Spleen (tissue), 11 donors: ENCODE results near the gene FAM222B. TPM values are rescaled to one million over a fixed set of nuclear protein-coding genes. Genes with fewer than 3 reads are reported as not detected.

Experiments used
- DNase-seq: peaks from one replicate; pipeline ENCODE4 v3.0.0-alpha.2; 2020
- H3K27ac ChIP-seq, 8 donors: fragments of 200-600 bp; sonication (generic) in 7 of 8; 1 replicate in 4 of 8; 2 replicates in 4 of 8; pipeline versions ENCODE4 v1.5.0 to v1.8.0; 2016 to 2021; ENCODE audit warnings: inconsistent platforms in 4 of 8, mild to moderate bottlenecking in 4 of 8, moderate library complexity in 1 of 8
- H3K27me3 ChIP-seq, 7 donors: fragments of 200-600 bp; sonication (generic) in 6 of 7; replicated peaks in 1 of 7; 1 replicate in 4 of 7; 2 replicates in 3 of 7; pipeline versions ENCODE4 v1.5.0 to v1.8.0; 2016 to 2021; ENCODE audit warnings: inconsistent platforms in 3 of 7, mild to moderate bottlenecking in 1 of 7
- H3K36me3 ChIP-seq, 6 donors: fragments of 200-600 bp; sonication (generic) in 5 of 6; 1 replicate in 4 of 6; 2 replicates in 2 of 6; pipeline versions ENCODE4 v1.5.0 to v1.8.0; 2016 to 2021; ENCODE audit warnings: inconsistent platforms in 2 of 6
- H3K4me1 ChIP-seq, 6 donors: fragments of 200-600 bp; sonication (generic) in 5 of 6; 1 replicate in 3 of 6; 2 replicates in 3 of 6; pipeline versions ENCODE4 v1.5.0 to v1.8.0; 2016 to 2021; ENCODE audit warnings: inconsistent platforms in 3 of 6
- H3K4me3 ChIP-seq, 8 donors: fragments of 200-600 bp; sonication (generic) in 7 of 8; 1 replicate in 4 of 8; 2 replicates in 4 of 8; pipeline versions ENCODE4 v1.5.0 to v1.8.0; 2016 to 2021; ENCODE audit warnings: inconsistent platforms in 4 of 8, mild to moderate bottlenecking in 4 of 8, moderate library complexity in 2 of 8
- H3K9me3 ChIP-seq, 8 donors: fragments of 200-600 bp; sonication (generic) in 7 of 8; 1 replicate in 4 of 8; 2 replicates in 4 of 8; pipeline versions ENCODE4 v1.5.0 to v1.8.0; 2016 to 2021; ENCODE audit warnings: inconsistent platforms in 4 of 8
- CTCF ChIP-seq, 11 experiments: fragments of 200-600 bp in 7 of 11; fragments of 450-650 bp in 4 of 11; sonication (generic) in 4 of 11; IDR thresholded peaks in 8 of 11; conservative IDR thresholded peaks in 3 of 11; 1 replicate in 7 of 11; 2 replicates in 4 of 11; pipeline versions ENCODE4 v1.4.0 to v1.8.0; 2016 to 2021; ENCODE audit warnings: antibody characterized with exemption in 11 of 11, inconsistent platforms in 4 of 11, mild to moderate bottlenecking in 1 of 11
- POLR2A ChIP-seq, 3 donors: fragments of 450-650 bp; IDR thresholded peaks; one replicate each; pipeline ENCODE4 v1.5.1; 2017; ENCODE audit warnings: antibody characterized with exemption in 3 of 3, mild to moderate bottlenecking in 1 of 3
- POLR2AphosphoS5 ChIP-seq, 3 donors: sonication (generic); formaldehyde crosslinking; IDR thresholded peaks; one replicate each; pipeline ENCODE4 v1.5.1; 2017; ENCODE audit warnings: antibody characterized with exemption in 3 of 3
- WGBS, 5 donors: extraction: QIAGEN DNeasy Blood & Tissue Kit in 3 of 5; methylation state at CpG; one replicate each; pipeline versions ENCODE4 v1.1.5 to v1.1.7; 2013 to 2018; 5-methylcytosine and 5-hydroxymethylcytosine counted together
- intact Hi-C: fragments of 100-400 bp; cut with DNase I; formaldehyde crosslinking; loops from one replicate; pipeline ENCODE4 v1.15.0; 2023; ENCODE audit warnings: low total_unique reads
- polyA plus RNA-seq, 3 donors: library from polyadenylated mRNA; stranded (reverse); fragments of 200-250 nt; gene quantifications; one replicate each; pipeline ENCODE4 v1.2.1, GENCODE V29; 2013
- total RNA-seq, 7 donors: library from RNA; depleted of rRNA in 3 of 7; stranded (reverse); fragments of >200 nt in 3 of 7; fragmentation: NEBNext Ultra II Directional in 4 of 7; extraction: Animal tissue kit (Norgen Biotek cat#: 25700) in 4 of 7; gene quantifications; one replicate each; pipeline versions ENCODE4 v1.1.0 to v1.2.1, GENCODE V29; 2016 to 2021
- donor health status: healthy with polysubstance abuse.
- donor health status: DM: no; HTN: no; CAD: no; lungs with moderate emphysema.
- donor health status: DM: no; HTN: no; CAD: no.
- donor health status: Bipolar disorder and iron deficiency.
- donor health status: healthy.
- donor health status: DM: no; HTN: no; CAD: no.
- donor health status: DM: yes; HTN: yes; CAD: no.

FAM222B gene
- total and polyA plus RNA-seq, 10 donors: 2.9 to 23.6 (median 15.0) TPM

GRCh38 chr17:28857905-28858800 is 15.6 kb upstream of the FAM222B start:
- Histone ChIP-seq H3K4me3 (no peak overlapping the region), H3K36me3 (peaks cover 0 to 61% (median 48%) of the 10 kb centered on the region in 6 donors)
- intact Hi-C loops: loop anchor here (10.0 kb wide), 1 partner anchor 47 kb away; the partner anchor contains the start of gene DHRS13

GRCh38 chr17:28856028-28856574 is 13.5 kb upstream of the FAM222B start:
- peaks cover 0 to 51% (median 47%) of the 10 kb centered on the region in 6 donors for H3K36me3 ChIP-seq
- no peaks in the 10 kb centered on the region for H3K27me3 ChIP-seq
- TF ChIP-seq CTCF (IDR thresholded peaks at IDR 0.05 in 8 of 11, conservative IDR thresholded peaks at IDR 0.05 in 3 of 11) (no peak), POLR2A (IDR thresholded peaks at IDR 0.05) (no peak), POLR2AphosphoS5 (IDR thresholded peaks at IDR 0.05) (no peak)
- H3K4me3 ChIP-seq: peak overlapping the region in 2 of 8 donors; percentile 68 to 81
- no peak overlapping the region for H3K27ac ChIP-seq
- 91 to 96% (median 91%) methylated on average over 5 of the region's 5 CpGs for WGBS, 5 donors
- DNase-seq: peak; percentile 7
- H3K9me3 ChIP-seq: no peaks in the 10 kb centered on the region
- H3K4me1 ChIP-seq: peaks cover 10 to 25% (median 18%) of the 10 kb centered on the region in 6 donors
- intact Hi-C loops: loop anchor here (10.0 kb wide), 1 partner anchor 49 kb away; the partner anchor contains the start of gene DHRS13

More at GRCh38 chr17:28857905-28858800, 15.6 kb upstream of the FAM222B start:
- Histone ChIP-seq H3K27me3 (no peaks in the 10 kb centered on the region), H3K27ac (no peak overlapping the region), H3K9me3 (no peaks in the 10 kb centered on the region), H3K4me1 (peaks cover 10 to 25% (median 18%) of the 10 kb centered on the region in 6 donors)
- peak; percentile 4 for DNase-seq
- WGBS, 5 donors: 80 to 97% (median 89%) methylated on average over 2 to 3 of the region's 3 CpGs
- TF ChIP-seq POLR2AphosphoS5 (IDR thresholded peaks at IDR 0.05): no peak
- no peak for TF ChIP-seq POLR2A (IDR thresholded peaks at IDR 0.05)
- TF ChIP-seq CTCF (IDR thresholded peaks at IDR 0.05 in 8 of 11, conservative IDR thresholded peaks at IDR 0.05 in 3 of 11): no peak

- H3K4me3 ChIP-seq: peak overlapping the region; percentile 66 to 90 (median 78)
- peaks cover 10 to 25% (median 18%) of the 10 kb centered on the region in 6 donors for H3K4me1 ChIP-seq
- H3K27me3 ChIP-seq: no peaks in the 10 kb centered on the region
- peak overlapping the region; percentile 61 to 89 (median 82) for H3K27ac ChIP-seq
- H3K36me3 ChIP-seq: peaks cover 0 to 43% (median 39%) of the 10 kb centered on the region in 6 donors
- DNase-seq: no peak
- 16 to 22% (median 19%) methylated on average over 5 of the region's 5 CpGs for WGBS, 5 donors
- intact Hi-C loops: loop anchor here (10.0 kb wide), 1 partner anchor 49 kb away; the partner anchor contains the start of gene DHRS13
- TF ChIP-seq POLR2A (IDR thresholded peaks at IDR 0.05) (no peak), CTCF (IDR thresholded peaks at IDR 0.05 in 8 of 11, conservative IDR thresholded peaks at IDR 0.05 in 3 of 11) (no peak), POLR2AphosphoS5 (IDR thresholded peaks at IDR 0.05) (no peak)
- no peaks in the 10 kb centered on the region for H3K9me3 ChIP-seq
Measured at GRCh38 chr17:28855336-28855679, 12.7 kb upstream of the FAM222B start.
